Thymus (tissue), 14 donors: Measurements from ENCODE around the gene PEX5L. TPM values are rescaled to one million over a fixed set of nuclear protein-coding genes. Genes with fewer than 3 reads are reported as not detected.

Experiments used
- DNase-seq, 9 donors: peaks; one replicate each; pipeline ENCODE4 v3.0.0-alpha.2; 2013; ENCODE audit warnings: low spot score in 9 of 9, low read depth in 6 of 9, missing footprints in 1 of 9
- H3K27ac ChIP-seq, 2 donors: one replicate each; pipeline ENCODE4 v1.5.1; 2013; ENCODE audit warnings: control low read depth in 1 of 2, low read depth in 1 of 2, low read length in 1 of 2, mild to moderate bottlenecking in 1 of 2, moderate library complexity in 1 of 2
- H3K27me3 ChIP-seq, 2 donors: one replicate each; pipeline ENCODE4 v1.5.1; 2013; ENCODE audit warnings: low read length in 1 of 2; ENCODE audit not compliant: control insufficient read depth in 2 of 2, insufficient read depth in 1 of 2
- H3K36me3 ChIP-seq, 2 donors: one replicate each; pipeline ENCODE4 v1.5.1; 2013; ENCODE audit warnings: low read length in 1 of 2, mild to moderate bottlenecking in 1 of 2, moderate library complexity in 1 of 2; ENCODE audit not compliant: control insufficient read depth in 2 of 2, insufficient read depth in 2 of 2
- H3K4me1 ChIP-seq, 2 donors: one replicate each; pipeline ENCODE4 v1.5.1; 2013; ENCODE audit warnings: low read length in 2 of 2; ENCODE audit not compliant: control insufficient read depth in 2 of 2, insufficient read depth in 2 of 2
- H3K4me3 ChIP-seq, 2 donors: one replicate each; pipeline ENCODE4 v1.5.1; 2013; ENCODE audit warnings: low read length in 2 of 2, control low read depth in 1 of 2, mild to moderate bottlenecking in 1 of 2
- H3K9me3 ChIP-seq, 2 donors: one replicate each; pipeline ENCODE4 v1.5.1; 2013; ENCODE audit warnings: low read length in 1 of 2, mild to moderate bottlenecking in 1 of 2; ENCODE audit not compliant: control insufficient read depth in 2 of 2, insufficient read depth in 1 of 2
- WGBS: extraction: QIAGEN DNeasy Blood & Tissue Kit; methylation state at CpG from one replicate; pipeline ENCODE4 v1.1.7; 2013; 5-methylcytosine and 5-hydroxymethylcytosine counted together
- long read RNA-seq, 10 donors: transcript quantifications; one replicate each; lab custom pipeline, GENCODE V29; 2026
- polyA plus RNA-seq: library from polyadenylated mRNA; stranded (reverse); fragments of 200-250 nt; gene quantifications from one replicate; pipeline ENCODE4 v1.2.3, GENCODE V29; 2013
- total RNA-seq: library from RNA; stranded (reverse); fragments of 120-200 nt; gene quantifications from one replicate; pipeline ENCODE4 v1.2.4, GENCODE V29; 2013
- donor health status: healthy.

The PEX5L gene, protein sequence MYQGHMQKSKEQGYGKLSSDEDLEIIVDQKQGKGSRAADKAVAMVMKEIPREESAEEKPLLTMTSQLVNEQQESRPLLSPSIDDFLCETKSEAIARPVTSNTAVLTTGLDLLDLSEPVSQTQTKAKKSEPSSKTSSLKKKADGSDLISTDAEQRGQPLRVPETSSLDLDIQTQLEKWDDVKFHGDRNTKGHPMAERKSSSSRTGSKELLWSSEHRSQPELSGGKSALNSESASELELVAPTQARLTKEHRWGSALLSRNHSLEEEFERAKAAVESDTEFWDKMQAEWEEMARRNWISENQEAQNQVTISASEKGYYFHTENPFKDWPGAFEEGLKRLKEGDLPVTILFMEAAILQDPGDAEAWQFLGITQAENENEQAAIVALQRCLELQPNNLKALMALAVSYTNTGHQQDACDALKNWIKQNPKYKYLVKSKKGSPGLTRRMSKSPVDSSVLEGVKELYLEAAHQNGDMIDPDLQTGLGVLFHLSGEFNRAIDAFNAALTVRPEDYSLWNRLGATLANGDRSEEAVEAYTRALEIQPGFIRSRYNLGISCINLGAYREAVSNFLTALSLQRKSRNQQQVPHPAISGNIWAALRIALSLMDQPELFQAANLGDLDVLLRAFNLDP
- total RNA-seq: 1.9 TPM
- polyA plus RNA-seq: 0.27 TPM
- long read RNA-seq, donor 1: 0 reads
- long read RNA-seq, donor 2: 0 reads
- long read RNA-seq, donor 3: 0 reads
- long read RNA-seq, donor 4: 0 reads
- long read RNA-seq, donor 5: 0 reads
- long read RNA-seq, donor 6: 0 reads
- long read RNA-seq, donor 7: 0 reads
- long read RNA-seq, donor 8: 0 reads
- long read RNA-seq, donor 9: 0 reads
- long read RNA-seq, donor 10: 0 reads

DNA sequence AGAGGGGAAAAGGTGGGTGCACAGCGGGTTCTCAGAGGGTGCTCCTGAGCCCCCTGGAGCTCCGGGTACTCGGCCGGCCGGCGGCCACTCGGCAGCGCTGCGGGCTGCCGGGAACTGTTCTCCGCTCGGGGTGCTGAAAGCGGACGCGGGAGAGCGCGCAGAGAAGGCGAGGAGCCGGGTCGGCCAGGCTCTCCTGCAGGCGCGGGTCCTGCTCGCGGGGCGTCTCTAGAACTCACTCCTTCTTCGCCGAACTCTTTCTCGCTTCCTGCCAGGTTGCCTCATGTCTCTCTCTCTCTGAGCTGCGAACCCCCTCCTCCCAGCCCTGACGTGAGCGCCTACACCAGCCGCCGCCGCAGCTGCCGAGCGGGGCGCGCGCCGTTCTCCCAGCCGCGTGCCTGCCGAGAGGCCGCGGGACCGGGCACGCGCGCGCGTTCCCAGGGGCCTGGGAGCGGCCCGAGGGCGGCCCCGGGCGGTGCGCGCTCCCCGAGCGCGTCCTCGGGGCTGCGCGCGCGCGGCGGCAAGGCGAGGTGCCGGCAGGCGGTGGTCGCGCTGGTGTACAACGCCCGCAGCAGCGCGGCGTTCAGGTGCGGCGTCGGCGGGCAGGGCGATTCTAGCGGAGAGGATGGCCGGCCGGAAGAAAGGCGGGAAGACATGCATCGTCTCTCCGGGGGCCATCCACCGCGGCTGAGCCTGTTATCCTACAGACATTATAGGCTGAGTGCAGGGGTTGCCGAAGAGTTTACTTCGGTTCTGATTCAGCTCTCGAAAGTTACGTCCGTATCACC lies at the start of gene PEX5L:
PEX5L (minus strand) TSS at position 267 of the 785 bp plus-strand sequence. CDS start 338 bp downstream, outside the sequence.
- under 1% methylated on average over 96 of the region's 96 CpGs for WGBS
- H3K4me3 ChIP-seq: peak within 1 kb of the TSS; percentile 45 to 54
- H3K36me3 ChIP-seq: no peaks in the 10 kb centered on the region
- H3K27ac ChIP-seq: no peak within 1 kb of the TSS
- peaks cover 0 to 45% of the 10 kb centered on the region in 2 donors for H3K27me3 ChIP-seq
- H3K4me1 ChIP-seq: peaks cover 4 to 9% of the 10 kb centered on the region in 2 donors
- H3K9me3 ChIP-seq: peaks cover 0 to 6% of the 10 kb centered on the region in 2 donors
- peak; percentile 46 to 86 (median 68) for DNase-seq

GRCh38 chr3:180085122-180085710 lies 48.5 kb upstream of the PEX5L start:
- 46% methylated on average over 2 of the region's 2 CpGs for WGBS

GRCh38 chr3:180082699-180083098 lies 46.0 kb upstream of the PEX5L start:
- Histone ChIP-seq H3K4me1 (peaks cover 0 to 3% of the 10 kb centered on the region in 2 donors), H3K9me3 (no peaks in the 10 kb centered on the region), H3K27me3 (no peaks in the 10 kb centered on the region), H3K4me3 (no peak overlapping the region), H3K27ac (no peak overlapping the region), H3K36me3 (no peaks in the 10 kb centered on the region)
- 97% methylated on average over 2 of the region's 2 CpGs for WGBS
- no peak for DNase-seq

More at GRCh38 chr3:180085122-180085710, 48.5 kb upstream of the PEX5L start:
- H3K9me3 ChIP-seq: no peaks in the 10 kb centered on the region
- DNase-seq: peak in 4 of 9 donors; percentile 7 to 43 (median 12)
- no peaks in the 10 kb centered on the region for H3K27me3 ChIP-seq
- H3K4me3 ChIP-seq: no peak overlapping the region
- peaks cover 0 to 3% of the 10 kb centered on the region in 2 donors for H3K4me1 ChIP-seq
- no peaks in the 10 kb centered on the region for H3K36me3 ChIP-seq
- no peak overlapping the region for H3K27ac ChIP-seq

DNA sequence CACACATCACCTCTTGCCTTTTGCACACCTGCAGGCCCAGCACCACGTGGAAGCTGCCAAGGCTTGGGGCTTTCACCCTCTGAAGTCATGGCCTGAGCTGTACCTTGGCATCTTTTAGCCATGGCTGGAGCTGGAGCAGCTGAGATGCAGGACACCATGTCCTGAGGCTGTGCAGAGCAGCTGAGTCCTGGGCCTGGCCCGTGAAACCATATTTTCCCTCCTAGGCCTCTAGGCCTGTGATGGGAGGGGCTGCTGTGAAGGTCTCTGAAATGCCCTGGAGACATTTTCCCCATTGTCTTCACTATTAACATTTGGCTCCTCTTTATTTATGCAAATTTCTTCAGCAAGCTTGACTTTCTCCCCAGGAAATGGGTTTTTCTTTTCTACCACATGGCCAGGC lies 41.9 kb upstream of the PEX5L start:
- WGBS: 58% methylated on average over 2 of the region's 2 CpGs
- no peak for DNase-seq
- H3K9me3 ChIP-seq: no peaks in the 10 kb centered on the region
- no peaks in the 10 kb centered on the region for H3K27me3 ChIP-seq
- H3K4me3 ChIP-seq: no peak overlapping the region
- no peaks in the 10 kb centered on the region for H3K36me3 ChIP-seq
- H3K4me1 ChIP-seq: no peaks in the 10 kb centered on the region
- H3K27ac ChIP-seq: no peak overlapping the region

DNA sequence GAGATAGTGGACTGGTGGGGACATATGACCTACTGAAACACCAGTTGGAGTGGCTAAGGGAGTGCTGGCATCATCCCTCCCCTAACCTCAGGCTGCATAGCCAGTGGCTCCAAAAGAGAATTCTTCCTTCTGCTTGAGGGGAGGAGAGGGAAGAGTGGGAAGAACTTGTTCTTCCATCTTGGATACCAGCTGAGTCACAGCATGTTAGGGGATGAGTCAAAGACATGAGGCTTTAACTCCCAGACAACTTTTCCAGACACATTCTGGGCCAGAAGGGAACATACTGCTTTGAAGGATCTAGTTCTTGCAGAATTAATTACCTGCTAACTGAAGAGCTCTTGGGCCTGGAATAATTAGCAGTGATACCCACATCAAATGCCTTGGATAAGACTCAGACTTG lies 36.8 kb upstream of the PEX5L start:
- no peaks in the 10 kb centered on the region for H3K9me3 ChIP-seq
- no peaks in the 10 kb centered on the region for H3K27me3 ChIP-seq
- no peak overlapping the region for H3K27ac ChIP-seq
- no peak for DNase-seq
- H3K4me3 ChIP-seq: no peak overlapping the region
- no peaks in the 10 kb centered on the region for H3K36me3 ChIP-seq
- peaks cover 0 to 3% of the 10 kb centered on the region in 2 donors for H3K4me1 ChIP-seq

DNA sequence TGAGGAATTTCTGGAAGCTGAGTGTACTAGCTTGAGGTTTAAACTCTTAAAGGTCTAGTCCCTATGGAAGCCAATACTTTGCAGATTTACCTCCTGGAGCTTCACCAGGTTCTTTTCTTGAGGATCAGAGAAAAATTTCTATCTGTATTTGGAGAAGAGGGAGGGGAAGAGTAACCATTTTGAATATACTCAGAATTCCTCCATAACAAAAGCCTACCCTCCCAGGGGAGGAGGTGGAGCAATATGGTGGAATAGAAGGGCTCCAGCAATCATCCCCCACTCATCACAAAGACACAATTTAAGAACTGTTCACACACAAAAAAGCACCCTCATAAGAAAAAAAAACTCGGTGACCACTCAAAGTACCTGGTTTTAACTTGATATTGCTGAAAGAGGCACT lies 36.0 kb upstream of the PEX5L start:
- 86% methylated on average over 1 of the region's 1 CpG for WGBS
- H3K36me3 ChIP-seq: no peaks in the 10 kb centered on the region
- DNase-seq: no peak
- H3K27ac ChIP-seq: no peak overlapping the region
- H3K4me3 ChIP-seq: no peak overlapping the region
- H3K27me3 ChIP-seq: no peaks in the 10 kb centered on the region
- H3K9me3 ChIP-seq: no peaks in the 10 kb centered on the region
- peaks cover 0 to 3% of the 10 kb centered on the region in 2 donors for H3K4me1 ChIP-seq

DNA sequence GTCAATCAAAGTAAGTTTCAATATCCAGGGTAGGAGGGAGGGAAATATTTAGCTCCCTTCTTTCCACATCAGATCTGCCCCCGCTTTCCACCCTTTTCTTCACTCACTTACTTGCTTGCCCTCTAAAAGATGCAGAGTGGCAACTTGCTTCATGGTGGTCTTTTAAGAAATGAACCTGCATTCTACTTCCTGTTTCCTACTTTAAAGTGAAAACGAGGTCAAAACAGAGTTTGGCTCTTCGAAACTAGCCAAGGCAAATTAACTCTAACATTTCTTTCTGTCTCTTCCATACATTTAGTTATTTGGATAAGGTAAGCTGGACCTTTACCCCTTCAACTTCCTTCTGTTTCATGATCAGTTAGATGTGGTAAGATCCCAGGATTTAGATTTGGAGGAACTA lies 34.2 kb upstream of the PEX5L start:
- H3K27me3 ChIP-seq: no peaks in the 10 kb centered on the region
- H3K27ac ChIP-seq: no peak overlapping the region
- H3K9me3 ChIP-seq: no peaks in the 10 kb centered on the region
- no peak overlapping the region for H3K4me3 ChIP-seq
- H3K4me1 ChIP-seq: peaks cover 0 to 3% of the 10 kb centered on the region in 2 donors
- DNase-seq: peak in 1 of 9 donors; percentile 13
- 62% methylated on average over 3 of the region's 3 CpGs for WGBS
- no peaks in the 10 kb centered on the region for H3K36me3 ChIP-seq

DNA sequence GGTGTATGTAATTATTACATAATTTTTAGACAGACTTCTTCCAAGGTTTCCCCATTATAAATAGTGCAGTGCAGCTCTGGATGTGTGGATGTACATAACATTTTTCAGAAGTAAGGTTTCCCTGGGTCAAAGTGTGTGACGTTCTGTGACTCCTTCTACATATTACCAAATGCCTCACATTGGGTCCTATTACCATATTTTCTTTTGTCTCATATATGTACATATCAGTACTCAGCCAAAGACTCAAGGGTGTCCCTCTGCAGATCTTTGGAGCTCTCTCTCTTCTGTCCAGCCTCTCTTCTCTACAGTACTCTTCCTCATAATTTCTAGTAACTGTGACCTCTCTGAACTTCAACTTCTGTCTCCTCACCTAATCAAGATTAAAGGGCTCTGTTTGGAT lies 31.3 kb upstream of the PEX5L start:
- H3K27me3 ChIP-seq: no peaks in the 10 kb centered on the region
- H3K27ac ChIP-seq: no peak overlapping the region
- DNase-seq: no peak
- WGBS: 87% methylated on average over 1 of the region's 1 CpG
- peaks cover 0 to 3% of the 10 kb centered on the region in 2 donors for H3K4me1 ChIP-seq
- H3K36me3 ChIP-seq: no peaks in the 10 kb centered on the region
- no peaks in the 10 kb centered on the region for H3K9me3 ChIP-seq
- no peak overlapping the region for H3K4me3 ChIP-seq
